Midbrain (tissue), 1 donor: ENCODE measurements around the gene GRB2.
"Not testable (repeated sequence)": the region's sequence is repeated elsewhere in the genome, so short reads cannot be mapped to it uniquely, and the experiment has no call there.

Experiments used
- DNase-seq: peaks from one replicate; lab custom pipeline; 2025; lab: John Stamatoyannopoulos, UW

The GRB2 gene

DNA sequence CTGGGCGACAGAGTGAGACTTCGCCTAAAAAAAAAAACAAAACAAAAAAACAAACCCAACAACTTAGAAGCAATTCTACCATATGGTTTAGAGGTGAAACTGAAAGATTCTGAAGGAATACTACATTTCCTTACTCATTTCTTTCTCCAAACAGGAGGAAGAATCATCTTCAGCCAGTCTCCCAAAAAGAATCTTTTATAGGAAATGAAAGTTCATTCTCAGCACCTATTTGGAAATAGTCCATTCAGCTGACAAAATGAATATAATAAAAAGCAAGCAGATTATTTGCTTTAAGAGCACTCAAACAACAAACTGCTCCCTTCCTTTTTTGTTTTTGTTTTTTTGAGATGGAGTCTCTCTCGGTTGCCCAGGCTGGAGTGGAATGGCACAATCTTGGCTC, 17.7 kb downstream of the GRB2 start:
- DNase-seq, result no peak

DNA sequence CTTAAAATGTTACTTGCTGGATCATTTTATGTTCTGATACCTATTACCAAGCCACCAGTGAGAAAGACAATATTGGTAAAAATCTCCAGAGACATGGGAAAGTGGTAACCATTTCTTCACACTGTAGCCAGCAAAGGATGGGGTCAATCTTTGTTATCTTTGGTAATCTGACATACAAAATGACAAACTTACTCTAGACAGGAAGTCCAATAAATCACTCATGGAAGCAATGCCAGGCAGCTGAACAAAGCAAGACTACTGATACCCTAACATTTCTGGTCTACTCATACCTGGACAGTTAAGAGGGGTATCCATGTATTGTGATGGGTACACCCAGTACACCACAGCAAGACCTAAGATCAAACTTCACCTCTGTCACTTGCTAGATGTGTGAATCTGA, 19.0 kb downstream of the GRB2 start:
- no peak for DNase-seq

DNA sequence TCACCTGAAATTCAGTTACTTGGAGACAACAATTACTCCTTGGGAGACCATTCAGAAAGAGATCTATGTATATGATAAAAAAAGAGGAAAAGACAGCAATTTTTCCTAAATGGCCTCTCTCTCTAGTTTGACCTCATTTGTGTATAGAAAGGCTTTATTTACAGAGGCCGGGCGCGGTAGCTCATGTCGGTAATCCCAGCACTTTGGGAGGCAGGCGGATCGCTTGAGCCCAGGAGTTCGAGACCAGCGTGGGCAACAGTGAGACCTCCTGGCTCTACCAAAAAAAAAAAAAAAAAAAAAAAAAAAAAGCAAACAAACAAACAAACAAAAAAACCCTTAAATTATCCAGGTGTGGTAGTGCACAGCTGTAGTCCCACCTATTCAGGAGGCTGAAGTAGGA, 20.7 kb downstream of the GRB2 start:
- DNase-seq, result no peak

GRCh38 chr17:75383842-75384195, 21.7 kb downstream of the GRB2 start:
- DNase-seq, result no peak

- DNase-seq, result no peak
These were observed 24.7 kb downstream of the GRB2 start for GRCh38 chr17:75380750-75381149.

DNA sequence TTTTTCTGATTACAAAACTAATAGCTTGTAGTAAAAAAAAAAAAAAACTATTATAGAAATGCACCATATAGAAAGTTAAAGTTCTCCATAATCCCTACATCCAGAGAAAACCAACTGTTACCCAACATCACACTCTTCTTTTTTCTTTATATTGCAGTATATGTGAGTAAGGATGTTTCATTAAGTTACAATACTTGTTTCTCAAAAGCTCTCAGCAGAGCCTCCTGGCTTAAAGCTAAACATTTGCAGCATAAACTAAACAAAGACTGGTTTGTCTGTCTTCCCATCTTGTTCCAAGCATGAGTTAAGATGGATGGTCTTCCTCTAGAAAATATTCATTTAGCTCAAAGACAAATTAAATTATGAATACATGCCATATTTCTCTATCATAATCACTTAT, 25.2 kb downstream of the GRB2 start:
- peak; percentile 24 for DNase-seq

GRCh38 chr17:75379426-75379825, 26.1 kb downstream of the GRB2 start:
- DNase-seq, result not testable (repeated sequence)

- no peak for DNase-seq
These were observed 32.2 kb downstream of the GRB2 start for GRCh38 chr17:75373280-75373679.

DNA sequence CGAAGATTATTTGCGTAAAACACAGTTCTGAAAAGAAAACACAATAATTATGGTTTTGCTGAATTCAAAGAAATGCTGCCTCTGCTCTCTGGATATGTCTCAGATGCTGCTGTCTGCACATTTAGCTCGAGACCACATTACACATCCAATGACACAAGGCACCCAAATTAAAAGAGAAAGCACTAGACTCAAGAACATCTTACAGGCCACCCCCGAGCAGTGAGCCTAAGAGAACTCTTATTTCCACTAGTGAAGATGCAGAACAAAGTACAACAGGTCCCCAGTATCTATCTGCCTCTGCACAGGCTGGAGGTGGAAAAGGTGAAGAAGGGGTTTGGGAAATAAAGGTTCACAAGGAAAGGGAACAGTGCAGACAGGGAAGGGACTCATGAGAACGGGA, 33.5 kb downstream of the GRB2 start:
- no peak for DNase-seq

DNA sequence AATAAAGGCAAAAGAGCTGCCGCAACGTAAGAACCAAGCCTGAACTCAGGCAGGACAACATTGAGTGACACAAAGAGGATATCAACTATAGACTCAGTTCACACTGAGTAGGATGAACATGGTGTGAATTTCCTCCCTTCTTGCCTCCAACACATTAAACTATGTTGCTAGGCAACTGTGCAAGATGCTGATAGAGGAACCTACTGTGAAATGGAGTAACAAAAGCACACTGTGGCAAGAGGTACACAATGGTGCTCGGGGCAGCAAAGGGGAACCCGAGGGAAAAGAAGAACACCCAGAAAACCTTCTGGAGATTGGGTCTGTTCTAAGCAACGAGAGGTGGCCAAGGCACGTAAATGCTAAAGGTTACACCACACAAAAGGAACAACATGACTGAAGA, 34.1 kb downstream of the GRB2 start:
- DNase-seq, result no peak

DNA sequence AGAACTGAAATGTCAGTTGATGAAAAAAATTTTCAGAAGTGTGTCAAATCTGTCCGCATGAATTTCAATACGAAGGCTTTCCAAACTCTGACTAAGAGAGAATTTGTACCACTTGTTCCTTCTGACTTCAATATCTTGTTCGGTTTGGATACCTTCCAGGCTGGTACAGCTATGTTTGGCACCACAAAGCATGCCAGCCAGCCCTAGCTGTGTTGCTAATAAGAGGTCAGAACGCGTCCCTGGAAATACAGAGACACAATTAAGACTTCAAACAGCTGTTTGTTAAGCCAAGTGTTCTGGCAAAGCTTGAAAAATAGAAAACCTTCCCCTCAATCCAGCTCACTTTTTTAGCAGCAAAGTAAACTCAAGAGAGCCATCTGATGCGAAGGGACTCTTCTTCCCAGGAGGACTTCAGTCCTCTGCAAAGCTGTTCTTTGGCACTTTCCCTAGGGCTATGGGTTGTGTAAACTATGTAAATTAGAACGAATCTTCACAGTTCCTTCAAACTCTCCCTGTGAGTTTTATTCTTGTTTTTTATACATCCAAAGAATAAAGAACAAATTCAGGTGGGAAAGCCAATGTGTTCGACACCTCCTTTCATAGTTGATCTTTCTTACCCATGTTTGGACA, 35.1 kb downstream of the GRB2 start:
- peak; percentile 48 for DNase-seq

- not testable (repeated sequence) for DNase-seq
These were observed 37.4 kb downstream of the GRB2 start for GRCh38 chr17:75367838-75368789.

GRCh38 chr17:75367312-75367711, 38.2 kb downstream of the GRB2 start:
- DNase-seq, result no peak

GRCh38 chr17:75366432-75366831, 39.0 kb downstream of the GRB2 start:
- no peak for DNase-seq

- DNase-seq, result no peak
These were observed 39.6 kb downstream of the GRB2 start for GRCh38 chr17:75365931-75366275.

- no peak for DNase-seq
These were observed 40.2 kb downstream of the GRB2 start for GRCh38 chr17:75365009-75365930.

DNA sequence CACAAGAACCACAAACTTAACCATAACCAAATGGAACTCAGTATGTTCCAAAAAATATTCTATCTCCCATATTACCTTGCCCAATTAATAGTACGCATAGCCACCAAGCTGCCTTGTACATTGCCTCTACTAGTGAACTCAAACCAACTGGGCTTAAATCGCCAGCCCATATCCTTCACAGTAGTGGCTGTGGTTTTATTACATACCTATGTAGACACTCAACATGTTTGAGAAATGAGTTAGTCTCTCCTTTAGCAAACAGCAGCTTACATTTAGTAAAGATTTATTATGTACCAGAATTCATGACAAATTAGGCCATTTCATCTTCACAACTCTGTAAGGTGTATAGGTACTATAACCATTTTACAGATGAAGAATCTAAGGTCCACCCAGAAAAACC, 41.4 kb downstream of the GRB2 start:
- no peak for DNase-seq

DNA sequence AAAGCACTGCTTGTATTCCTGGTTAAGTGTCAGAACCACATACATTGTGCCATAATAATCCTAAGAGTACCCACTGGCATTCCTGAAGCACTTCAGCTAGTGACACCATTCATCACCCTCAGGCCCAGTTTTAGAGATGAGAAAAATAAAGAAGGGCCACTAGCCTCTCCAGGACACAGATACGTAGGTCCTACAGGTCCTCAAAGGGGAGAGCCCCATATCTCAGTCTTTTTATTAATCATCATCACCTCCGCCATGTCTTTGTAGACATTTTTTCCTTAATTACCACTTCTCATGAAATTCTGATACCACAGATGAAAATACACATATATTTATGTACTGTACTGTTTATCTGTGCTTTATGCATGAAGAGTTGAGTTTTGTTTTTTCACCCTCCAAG, 43.5 kb downstream of the GRB2 start:
- no peak for DNase-seq

- no peak for DNase-seq
These were observed 44.1 kb downstream of the GRB2 start for GRCh38 chr17:75361344-75361743.

DNA sequence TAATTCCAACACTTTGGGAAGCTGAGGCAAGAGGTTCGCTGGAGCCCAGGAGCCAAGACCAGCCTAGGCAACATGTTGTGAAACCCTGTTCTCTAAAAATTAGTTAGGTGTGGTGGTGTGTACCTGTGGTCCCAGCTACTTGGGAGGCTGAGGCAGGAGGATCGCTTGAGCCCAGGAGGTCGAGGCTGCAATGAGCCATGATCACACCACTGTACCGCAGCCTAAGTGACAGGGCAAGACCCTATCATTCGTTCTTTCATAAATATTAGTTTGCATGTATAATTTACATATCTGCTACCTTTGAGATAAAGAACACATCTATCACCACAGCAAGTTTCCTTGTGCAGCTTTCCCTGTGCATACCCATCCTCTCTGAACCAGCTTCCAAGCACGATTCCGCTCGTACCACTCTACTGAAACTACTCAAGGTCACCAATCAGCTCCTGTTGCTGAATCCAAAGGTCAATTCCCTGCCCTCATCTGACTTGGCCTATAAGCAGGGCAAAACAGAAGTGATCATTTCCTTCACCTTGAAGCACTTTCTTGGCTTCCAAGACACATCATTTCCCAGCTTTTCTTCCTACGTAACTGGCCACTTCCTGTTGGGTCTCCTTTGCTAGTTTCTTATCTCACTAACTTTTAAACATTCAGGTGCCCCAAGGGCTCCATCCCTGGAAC, 49.1 kb downstream of the GRB2 start:
- DNase-seq, result no peak

DNA sequence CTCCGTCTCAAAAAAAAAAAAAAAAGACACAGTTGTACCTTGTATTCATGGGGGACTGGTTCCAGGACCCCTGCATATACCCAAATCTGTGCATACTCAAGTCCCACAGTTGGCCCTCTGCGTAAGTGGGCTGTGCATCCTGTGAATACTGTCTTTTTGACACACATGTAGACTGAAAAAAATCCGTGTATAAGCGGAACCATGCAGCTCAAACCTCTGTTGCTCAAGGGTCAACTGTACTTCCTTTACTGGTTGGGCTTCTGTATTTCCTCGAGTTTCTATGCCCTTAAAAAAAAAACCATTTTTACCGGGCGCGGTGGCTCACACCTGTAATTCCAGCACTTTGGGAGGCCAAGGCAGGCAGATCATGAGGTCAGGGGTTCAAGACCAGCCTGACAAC, 52.3 kb downstream of the GRB2 start:
- DNase-seq, result no peak

- DNase-seq, result peak; percentile 16
These were observed 53.4 kb downstream of the GRB2 start for GRCh38 chr17:75352079-75352569.
